ENCODE results near the gene LILRB5.

DNA sequence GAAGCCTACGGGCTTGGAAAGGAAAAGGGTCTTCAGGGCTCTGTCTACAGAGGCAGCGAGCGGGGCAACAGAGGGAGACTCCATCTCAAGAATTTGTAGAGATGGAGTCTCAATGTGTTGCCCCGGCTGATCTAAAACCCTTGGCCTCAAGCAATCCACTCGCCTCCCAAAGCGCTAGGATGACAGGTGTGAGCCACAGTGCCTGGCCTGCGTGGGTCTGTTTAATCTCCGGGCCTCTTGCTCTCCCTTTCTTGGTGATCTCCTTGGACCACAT is 48.4 kb downstream of the LILRB5 start:
- TF ChIP-seq CTCF (IDR thresholded peaks at IDR 0.05) (no peak), ZFX (IDR thresholded peaks at IDR 0.05; ENCODE audit: borderline replicate concordance) (no peak)
